WTC11 (cell line): Measurements from ENCODE around the gene IL1RAPL2.

Experiments used
- CREB1 ChIP-seq: sonication (generic); formaldehyde crosslinking; IDR thresholded peaks from 2 replicates; pipeline ENCODE4 v1.8.0; 2023; ENCODE audit warnings: mild to moderate bottlenecking, missing genetic modification reagents
- CTCF ChIP-seq: fragments of 200-600 bp; IDR thresholded peaks from 2 replicates; pipeline ENCODE4 v1.8.0; 2022; ENCODE audit warnings: antibody characterized with exemption
- ELF4 ChIP-seq: sonication (generic); formaldehyde crosslinking; IDR thresholded peaks from 2 replicates; pipeline ENCODE4 v1.8.1; 2022; ENCODE audit warnings: low read depth, mild to moderate bottlenecking, moderate library complexity, missing genetic modification reagents
- ETV6 ChIP-seq: sonication (generic); formaldehyde crosslinking; IDR thresholded peaks from 2 replicates; pipeline ENCODE4 v1.8.1; 2022; ENCODE audit warnings: mild to moderate bottlenecking, missing genetic modification reagents
- FOXJ3 ChIP-seq: sonication (generic); formaldehyde crosslinking; IDR thresholded peaks from 2 replicates; pipeline ENCODE4 v1.9.0; 2021; ENCODE audit warnings: missing genetic modification reagents, mild to moderate bottlenecking, borderline replicate concordance
- JUN ChIP-seq: sonication (generic); formaldehyde crosslinking; IDR thresholded peaks from 2 replicates; pipeline ENCODE4 v1.8.0; 2023; ENCODE audit warnings: mild to moderate bottlenecking, missing genetic modification reagents
- ZNF121 ChIP-seq: sonication (generic); formaldehyde crosslinking; IDR thresholded peaks from 2 replicates; pipeline ENCODE4 v1.8.0; 2023; ENCODE audit warnings: missing genetic modification reagents
- ZNF138 ChIP-seq: sonication (generic); formaldehyde crosslinking; conservative IDR thresholded peaks from 2 replicates; pipeline ENCODE4 v1.8.1; 2022; ENCODE audit warnings: mild to moderate bottlenecking, moderate library complexity, missing genetic modification reagents
- TF ChIP-seq, protein P1 (sequence below): sonication (generic); formaldehyde crosslinking; IDR thresholded peaks from 2 replicates; pipeline ENCODE4 v1.8.1; 2022; ENCODE audit warnings: mild to moderate bottlenecking, moderate library complexity, missing genetic modification reagents
- TF ChIP-seq, protein P2 (sequence below): sonication (generic); formaldehyde crosslinking; IDR thresholded peaks from 2 replicates; pipeline ENCODE4 v1.8.1; 2023; ENCODE audit warnings: mild to moderate bottlenecking, missing genetic modification reagents, borderline replicate concordance
- TF ChIP-seq, protein P3 (sequence below): sonication (generic); formaldehyde crosslinking; conservative IDR thresholded peaks from 2 replicates; pipeline ENCODE4 v1.8.1; 2022; ENCODE audit warnings: mild to moderate bottlenecking, missing genetic modification reagents
- TF ChIP-seq, protein P4 (sequence below): sonication (generic); formaldehyde crosslinking; IDR thresholded peaks from 2 replicates; pipeline ENCODE4 v1.8.1; 2023; ENCODE audit warnings: mild to moderate bottlenecking, missing genetic modification reagents, moderate library complexity

GRCh38 chrX:105711805-105712204 is 1145.8 kb downstream of the IL1RAPL2 start:
- TF ChIP-seq CTCF (no peak), ETV6 (CRISPR knock-in tag) (no peak), ZNF138 (CRISPR knock-in tag) (no peak), CREB1 (CRISPR knock-in tag) (no peak), ZNF121 (CRISPR knock-in tag) (no peak), FOXJ3 (no peak), JUN (CRISPR knock-in tag) (no peak), ELF4 (no peak)
- TF ChIP-seq, protein P1, sequence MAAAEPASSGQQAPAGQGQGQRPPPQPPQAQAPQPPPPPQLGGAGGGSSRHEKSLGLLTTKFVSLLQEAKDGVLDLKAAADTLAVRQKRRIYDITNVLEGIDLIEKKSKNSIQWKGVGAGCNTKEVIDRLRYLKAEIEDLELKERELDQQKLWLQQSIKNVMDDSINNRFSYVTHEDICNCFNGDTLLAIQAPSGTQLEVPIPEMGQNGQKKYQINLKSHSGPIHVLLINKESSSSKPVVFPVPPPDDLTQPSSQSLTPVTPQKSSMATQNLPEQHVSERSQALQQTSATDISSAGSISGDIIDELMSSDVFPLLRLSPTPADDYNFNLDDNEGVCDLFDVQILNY (CRISPR knock-in tag) = no peak
- TF ChIP-seq, protein P2, sequence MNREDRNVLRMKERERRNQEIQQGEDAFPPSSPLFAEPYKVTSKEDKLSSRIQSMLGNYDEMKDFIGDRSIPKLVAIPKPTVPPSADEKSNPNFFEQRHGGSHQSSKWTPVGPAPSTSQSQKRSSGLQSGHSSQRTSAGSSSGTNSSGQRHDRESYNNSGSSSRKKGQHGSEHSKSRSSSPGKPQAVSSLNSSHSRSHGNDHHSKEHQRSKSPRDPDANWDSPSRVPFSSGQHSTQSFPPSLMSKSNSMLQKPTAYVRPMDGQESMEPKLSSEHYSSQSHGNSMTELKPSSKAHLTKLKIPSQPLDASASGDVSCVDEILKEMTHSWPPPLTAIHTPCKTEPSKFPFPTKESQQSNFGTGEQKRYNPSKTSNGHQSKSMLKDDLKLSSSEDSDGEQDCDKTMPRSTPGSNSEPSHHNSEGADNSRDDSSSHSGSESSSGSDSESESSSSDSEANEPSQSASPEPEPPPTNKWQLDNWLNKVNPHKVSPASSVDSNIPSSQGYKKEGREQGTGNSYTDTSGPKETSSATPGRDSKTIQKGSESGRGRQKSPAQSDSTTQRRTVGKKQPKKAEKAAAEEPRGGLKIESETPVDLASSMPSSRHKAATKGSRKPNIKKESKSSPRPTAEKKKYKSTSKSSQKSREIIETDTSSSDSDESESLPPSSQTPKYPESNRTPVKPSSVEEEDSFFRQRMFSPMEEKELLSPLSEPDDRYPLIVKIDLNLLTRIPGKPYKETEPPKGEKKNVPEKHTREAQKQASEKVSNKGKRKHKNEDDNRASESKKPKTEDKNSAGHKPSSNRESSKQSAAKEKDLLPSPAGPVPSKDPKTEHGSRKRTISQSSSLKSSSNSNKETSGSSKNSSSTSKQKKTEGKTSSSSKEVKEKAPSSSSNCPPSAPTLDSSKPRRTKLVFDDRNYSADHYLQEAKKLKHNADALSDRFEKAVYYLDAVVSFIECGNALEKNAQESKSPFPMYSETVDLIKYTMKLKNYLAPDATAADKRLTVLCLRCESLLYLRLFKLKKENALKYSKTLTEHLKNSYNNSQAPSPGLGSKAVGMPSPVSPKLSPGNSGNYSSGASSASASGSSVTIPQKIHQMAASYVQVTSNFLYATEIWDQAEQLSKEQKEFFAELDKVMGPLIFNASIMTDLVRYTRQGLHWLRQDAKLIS (CRISPR knock-in tag) = no peak
- TF ChIP-seq, protein P3, sequence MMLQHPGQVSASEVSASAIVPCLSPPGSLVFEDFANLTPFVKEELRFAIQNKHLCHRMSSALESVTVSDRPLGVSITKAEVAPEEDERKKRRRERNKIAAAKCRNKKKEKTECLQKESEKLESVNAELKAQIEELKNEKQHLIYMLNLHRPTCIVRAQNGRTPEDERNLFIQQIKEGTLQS (CRISPR knock-in tag) = no peak
- TF ChIP-seq, protein P4, sequence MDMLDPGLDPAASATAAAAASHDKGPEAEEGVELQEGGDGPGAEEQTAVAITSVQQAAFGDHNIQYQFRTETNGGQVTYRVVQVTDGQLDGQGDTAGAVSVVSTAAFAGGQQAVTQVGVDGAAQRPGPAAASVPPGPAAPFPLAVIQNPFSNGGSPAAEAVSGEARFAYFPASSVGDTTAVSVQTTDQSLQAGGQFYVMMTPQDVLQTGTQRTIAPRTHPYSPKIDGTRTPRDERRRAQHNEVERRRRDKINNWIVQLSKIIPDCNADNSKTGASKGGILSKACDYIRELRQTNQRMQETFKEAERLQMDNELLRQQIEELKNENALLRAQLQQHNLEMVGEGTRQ (CRISPR knock-in tag) = no peak
